ENCODE data around the gene ACAD11.
A peak's percentile ranks its signal among the peaks of the same experiment; 100 is the strongest.

ACAD11 gene

GRCh38 chr3:132659365-132660051 is at the start of gene ACAD11:
Gene ACAD11, minus strand, starts transcription at chr3:132659809. Its CDS starts 58 bp downstream, at chr3:132659751.
- peak; percentile 54 for DNase-seq

- DNase-seq: no peak
Measured at GRCh38 chr3:132703733-132704132, 44.1 kb upstream of the ACAD11 start.

GRCh38 chr3:132695422-132695821 is 35.8 kb upstream of the ACAD11 start:
- DNase-seq: no peak

- DNase-seq: no peak
Measured at GRCh38 chr3:132694991-132695390, 35.4 kb upstream of the ACAD11 start.

- no peak for DNase-seq
Measured at GRCh38 chr3:132690040-132690439, 30.4 kb upstream of the ACAD11 start.

- no peak for DNase-seq
Measured at GRCh38 chr3:132682201-132682600, 22.6 kb upstream of the ACAD11 start.

GRCh38 chr3:132681421-132681820 is 21.8 kb upstream of the ACAD11 start:
- no peak for DNase-seq

- DNase-seq: no peak
Measured at GRCh38 chr3:132679911-132680310, 20.3 kb upstream of the ACAD11 start.

- DNase-seq: no peak
Measured at GRCh38 chr3:132675408-132675807, 15.8 kb upstream of the ACAD11 start.

GRCh38 chr3:132669256-132669777 is 9.7 kb upstream of the ACAD11 start:
- no peak for DNase-seq

- no peak for DNase-seq
Measured at GRCh38 chr3:132665230-132665745, 5.7 kb upstream of the ACAD11 start.

GRCh38 chr3:132662212-132662611 is 2.6 kb upstream of the ACAD11 start:
- no peak for DNase-seq

- DNase-seq: no peak
Measured at GRCh38 chr3:132661101-132661500, 1.5 kb upstream of the ACAD11 start.

- no peak for DNase-seq
Measured at GRCh38 chr3:132660811-132661070, 1.1 kb upstream of the ACAD11 start.

- peak; percentile 58 for DNase-seq
Measured at GRCh38 chr3:132660052-132660810, 622 bp upstream of the ACAD11 start, which contains the start of gene UBA5. Gene UBA5, plus strand, starts transcription at chr3:132660329. Its CDS starts 209 bp downstream, at chr3:132660538.

GRCh38 chr3:132659000-132659364 is 627 bp downstream of the ACAD11 start:
- DNase-seq: peak; percentile 14

- no peak for DNase-seq
Measured at GRCh38 chr3:132657869-132658747, 1.5 kb downstream of the ACAD11 start.

GRCh38 chr3:132655471-132655870 is 4.1 kb downstream of the ACAD11 start:
- no peak for DNase-seq

GRCh38 chr3:132654721-132655120 is 4.9 kb downstream of the ACAD11 start:
- DNase-seq: no peak

- DNase-seq: peak; percentile 78
Measured at GRCh38 chr3:132654190-132654589, 5.4 kb downstream of the ACAD11 start.

- no peak for DNase-seq
Measured at GRCh38 chr3:132652640-132653270, 6.9 kb downstream of the ACAD11 start.

- DNase-seq: no peak
Measured at GRCh38 chr3:132650153-132650552, 9.5 kb downstream of the ACAD11 start.

GRCh38 chr3:132645058-132645457 is 14.6 kb downstream of the ACAD11 start:
- no peak for DNase-seq

Data from DMS79 (cell line).